HG03097 (cell line): ENCODE measurements around the gene MRPS11.
"Not testable (repeated sequence)": the region's sequence is repeated elsewhere in the genome, so short reads cannot be mapped to it uniquely, and the experiment has no call there.

Experiments
- ATAC-seq: cut with Tn5 transposase; IDR thresholded peaks from one replicate; pipeline ENCODE4 v1.9.1; 2021; ENCODE audit not compliant: unreplicated experiment, low FRiP score

MRPS11 gene

GRCh38 chr15:88487796-88488523, 20.5 kb downstream of the MRPS11 start:
- no peak for ATAC-seq

GRCh38 chr15:88489321-88489720, 21.8 kb downstream of the MRPS11 start:
- ATAC-seq: no peak

- ATAC-seq: no peak
These were observed 22.5 kb downstream of the MRPS11 start for GRCh38 chr15:88490036-88490435.

GRCh38 chr15:88491158-88491557, 23.6 kb downstream of the MRPS11 start:
- ATAC-seq: no peak

GRCh38 chr15:88493844-88494243, 26.3 kb downstream of the MRPS11 start:
- no peak for ATAC-seq

GRCh38 chr15:88497109-88497765, 29.7 kb downstream of the MRPS11 start:
- ATAC-seq: no peak

GRCh38 chr15:88498996-88499395, 31.5 kb downstream of the MRPS11 start:
- ATAC-seq: no peak

GRCh38 chr15:88504445-88504844, 36.9 kb downstream of the MRPS11 start:
- ATAC-seq: no peak

GRCh38 chr15:88505721-88506120, 38.2 kb downstream of the MRPS11 start:
- no peak for ATAC-seq

- no peak for ATAC-seq
These were observed 39.1 kb downstream of the MRPS11 start for GRCh38 chr15:88506628-88507027.

GRCh38 chr15:88509321-88509720, 41.8 kb downstream of the MRPS11 start:
- no peak for ATAC-seq

GRCh38 chr15:88509964-88510363, 42.5 kb downstream of the MRPS11 start:
- no peak for ATAC-seq

GRCh38 chr15:88511161-88511560, 43.7 kb downstream of the MRPS11 start:
- ATAC-seq: no peak

GRCh38 chr15:88512078-88512477, 44.6 kb downstream of the MRPS11 start:
- ATAC-seq: no peak

GRCh38 chr15:88512601-88513000, 45.1 kb downstream of the MRPS11 start:
- no peak for ATAC-seq

- ATAC-seq: no peak
These were observed 45.7 kb downstream of the MRPS11 start for GRCh38 chr15:88513195-88513594.

GRCh38 chr15:88518903-88519302, 51.4 kb downstream of the MRPS11 start:
- no peak for ATAC-seq

GRCh38 chr15:88524094-88524493, 56.6 kb downstream of the MRPS11 start:
- ATAC-seq: not testable (repeated sequence)

GRCh38 chr15:88525418-88525817, 57.9 kb downstream of the MRPS11 start:
- ATAC-seq: no peak

GRCh38 chr15:88526247-88526879, 58.9 kb downstream of the MRPS11 start:
- no peak for ATAC-seq

GRCh38 chr15:88529021-88529630, 61.6 kb downstream of the MRPS11 start:
- no peak for ATAC-seq
